Activated T-helper 2 cell treated with anti-CD3 and anti-CD28 coated beads, Interferon-gamma antibody, Interleukin-2, Interleukin-4, amounts not matched to agents 10 μg/mL and 5 μg/mL and 100 μg/mL, durations not matched to agents 14 hours and 24 hours and 36 hours (primary cell): ENCODE measurements around the gene PDIA4. TPM values are rescaled to one million over a fixed set of nuclear protein-coding genes. Genes with fewer than 3 reads are reported as not detected.
"Not testable (repeated sequence)": the region's sequence is repeated elsewhere in the genome, so short reads cannot be mapped to it uniquely, and the experiment has no call there.

Source experiments
- DNase-seq: peaks from one replicate; pipeline ENCODE4 v3.0.0; 2021; ENCODE audit warnings: low spot score
- H3K27ac Mint-ChIP-seq: one replicate; pipeline ENCODE4 v1.8.0; 2021; ENCODE audit warnings: mixed read lengths
- H3K27me3 Mint-ChIP-seq: one replicate; pipeline ENCODE4 v1.8.0; 2021; ENCODE audit warnings: low read depth, mixed read lengths
- H3K36me3 Mint-ChIP-seq: one replicate; pipeline ENCODE4 v1.8.0; 2021; ENCODE audit warnings: low read depth, mixed read lengths
- H3K4me1 Mint-ChIP-seq: one replicate; pipeline ENCODE4 v1.8.0; 2021; ENCODE audit warnings: low read depth, mixed read lengths
- H3K4me3 Mint-ChIP-seq: one replicate; pipeline ENCODE4 v1.8.0; 2021; ENCODE audit warnings: low read depth, mild to moderate bottlenecking, moderate library complexity, mixed read lengths
- H3K9me3 Mint-ChIP-seq: one replicate; pipeline ENCODE4 v1.8.0; 2021; ENCODE audit warnings: mixed read lengths
- intact Hi-C: fragments of 100-400 bp; cut with micrococcal nuclease; formaldehyde crosslinking; loops from one replicate; pipeline ENCODE4 v1.15.1; 2023
- total RNA-seq: library from RNA; stranded (reverse); gene quantifications from 2 replicates; pipeline ENCODE4 v1.2.3, GENCODE V29; 2022

Gene PDIA4
- total RNA-seq, 1 donor from 2014 or later = 155 TPM

DNA sequence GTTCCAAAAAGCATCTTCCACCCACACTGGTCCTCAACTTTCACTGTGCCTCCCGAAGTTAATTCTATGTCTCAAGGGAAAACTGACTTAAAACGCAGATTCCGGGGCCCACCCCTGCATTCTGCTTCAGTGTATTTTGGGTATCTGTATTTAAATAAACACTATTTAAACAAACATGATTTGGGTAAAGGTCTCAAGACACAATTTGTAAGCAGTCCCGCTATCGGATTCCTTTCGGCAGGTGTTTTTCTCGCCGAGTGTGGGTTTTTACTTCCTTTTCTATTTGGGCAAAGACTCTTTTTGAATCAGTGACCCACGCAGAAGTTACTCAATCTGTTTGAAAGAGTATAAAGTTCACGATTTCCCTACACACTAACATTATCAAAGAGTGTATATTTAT, 1.2 kb downstream of the PDIA4 start:
- intact Hi-C loops = loop anchor here (10.0 kb wide), 3 partner anchors 218 to 688 kb away; a partner anchor contains a TSS
- Mint-ChIP-seq H3K36me3 (peaks cover 39% of the 10 kb centered on the region), H3K4me1 (peaks cover 41% of the 10 kb centered on the region), H3K4me3 (peak overlapping the region; percentile 98), H3K9me3 (no peaks in the 10 kb centered on the region), H3K27ac (peak overlapping the region; percentile 93), H3K27me3 (peaks cover 2% of the 10 kb centered on the region)
- no peak for DNase-seq

DNA sequence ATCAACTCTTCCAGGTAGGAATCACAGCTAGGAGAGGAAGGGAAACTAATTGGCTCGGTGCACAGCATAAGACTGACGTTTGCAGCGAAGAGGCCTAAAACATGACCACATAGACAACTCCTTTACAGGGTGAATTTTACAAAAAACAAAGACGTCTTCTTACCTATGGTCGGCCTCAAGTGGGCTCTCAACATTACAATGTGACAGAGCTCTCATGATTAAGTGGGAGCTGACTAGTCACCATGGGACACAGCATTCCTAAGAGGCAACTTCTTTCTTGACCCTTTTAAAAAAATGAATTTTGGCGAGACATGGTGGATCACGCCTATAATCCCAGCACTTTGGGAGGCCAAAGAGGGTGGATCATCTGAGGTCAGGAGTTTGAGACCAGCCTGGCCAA, 4.6 kb downstream of the PDIA4 start:
- H3K4me1 Mint-ChIP-seq = peaks cover 39% of the 10 kb centered on the region

DNA sequence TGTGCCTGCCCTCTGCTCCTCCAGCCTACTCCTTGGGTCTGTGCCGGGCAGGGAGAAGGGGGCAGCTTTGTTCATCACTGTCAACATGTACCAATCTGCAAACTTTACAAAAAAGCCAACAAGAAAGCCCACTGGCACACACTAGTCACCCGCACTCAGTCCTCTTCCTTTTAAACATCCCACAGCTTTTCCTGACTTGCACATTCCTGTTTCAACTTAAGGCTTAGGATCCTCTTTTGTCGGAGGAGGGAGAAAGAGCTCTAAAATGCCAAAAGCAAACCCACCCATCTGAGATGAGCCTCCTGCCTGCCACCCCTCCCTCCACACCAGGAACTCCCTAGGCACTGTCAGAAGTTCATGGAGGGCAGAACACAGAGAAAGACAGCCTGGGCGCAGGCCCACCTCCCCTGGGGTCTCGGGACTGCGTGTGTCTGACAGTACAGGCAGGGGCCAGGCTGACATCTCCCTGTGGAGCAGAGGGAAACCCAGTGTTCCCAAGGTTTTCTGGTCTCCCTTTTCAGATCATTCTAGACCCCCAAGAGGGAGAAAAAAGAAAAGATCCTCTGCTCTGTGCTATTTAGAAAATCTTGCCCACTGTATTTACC, 5.4 kb downstream of the PDIA4 start:
- Mint-ChIP-seq H3K27me3 (no peaks in the 10 kb centered on the region), H3K4me3 (no peak overlapping the region), H3K9me3 (no peaks in the 10 kb centered on the region), H3K27ac (peak overlapping the region; percentile 51), H3K4me1 (peaks cover 39% of the 10 kb centered on the region), H3K36me3 (peaks cover 69% of the 10 kb centered on the region)
- intact Hi-C loops = loop anchor here (10.0 kb wide), 3 partner anchors 222 to 692 kb away; a partner anchor contains a TSS
- no peak for DNase-seq

More for the DNA sequence above, 4.6 kb downstream of the PDIA4 start:
- no peak overlapping the region for H3K4me3 Mint-ChIP-seq
- peaks cover 69% of the 10 kb centered on the region for H3K36me3 Mint-ChIP-seq
- no peaks in the 10 kb centered on the region for H3K27me3 Mint-ChIP-seq
- peak overlapping the region; percentile 24 for H3K27ac Mint-ChIP-seq
- DNase-seq = no peak
- intact Hi-C loops = loop anchor here (10.0 kb wide), 3 partner anchors 221 to 691 kb away; a partner anchor contains a TSS
- H3K9me3 Mint-ChIP-seq = no peaks in the 10 kb centered on the region

DNA sequence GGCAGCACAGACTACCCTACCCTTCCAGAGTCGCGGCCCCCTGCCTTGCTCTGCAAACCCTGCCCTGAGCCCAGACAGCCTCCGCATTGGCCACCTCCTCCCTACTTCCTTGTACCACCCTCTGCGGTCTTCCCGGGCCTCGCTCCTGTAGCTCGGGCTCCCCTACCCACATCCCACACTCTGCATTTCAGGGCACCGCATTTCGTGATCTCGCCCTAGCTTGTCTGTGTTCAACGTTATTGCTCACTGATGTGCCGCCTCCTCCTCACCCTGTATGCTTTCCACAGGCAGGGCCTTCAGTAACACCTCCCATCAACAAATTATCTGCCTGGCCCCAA, 6.6 kb downstream of the PDIA4 start:
- intact Hi-C loops = loop anchor here (10.0 kb wide), 3 partner anchors 223 to 693 kb away; a partner anchor contains a TSS
- H3K36me3 Mint-ChIP-seq = peaks cover 67% of the 10 kb centered on the region
- H3K9me3 Mint-ChIP-seq = no peaks in the 10 kb centered on the region
- DNase-seq = no peak
- peaks cover 31% of the 10 kb centered on the region for H3K4me1 Mint-ChIP-seq
- H3K4me3 Mint-ChIP-seq = no peak overlapping the region
- H3K27ac Mint-ChIP-seq = no peak overlapping the region
- H3K27me3 Mint-ChIP-seq = no peaks in the 10 kb centered on the region

DNA sequence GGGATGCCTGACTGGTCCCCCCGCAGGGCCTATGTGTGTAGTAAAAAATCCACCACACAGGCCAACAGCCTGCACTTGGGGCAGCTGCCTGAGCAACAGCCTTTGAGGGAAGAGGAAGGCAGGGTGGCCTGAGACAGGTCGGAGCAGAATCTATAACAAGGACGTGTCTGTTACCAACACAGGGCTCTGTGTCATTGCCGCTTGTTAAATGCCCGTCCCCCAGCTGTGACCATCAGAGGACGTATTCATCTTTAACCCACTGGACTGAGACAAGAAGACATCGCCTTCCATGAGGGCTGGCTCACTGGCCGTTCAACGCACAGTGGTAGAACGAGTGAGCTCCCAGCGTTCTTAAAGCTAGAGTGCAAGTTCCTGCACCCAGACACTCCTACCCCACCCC, 7.8 kb downstream of the PDIA4 start:
- no peaks in the 10 kb centered on the region for H3K9me3 Mint-ChIP-seq
- peaks cover 65% of the 10 kb centered on the region for H3K36me3 Mint-ChIP-seq
- H3K27me3 Mint-ChIP-seq = no peaks in the 10 kb centered on the region
- H3K27ac Mint-ChIP-seq = peak overlapping the region; percentile 60
- intact Hi-C loops = loop anchor here (10.0 kb wide), 3 partner anchors 224 to 694 kb away; a partner anchor contains a TSS
- peaks cover 20% of the 10 kb centered on the region for H3K4me1 Mint-ChIP-seq
- DNase-seq = no peak
- H3K4me3 Mint-ChIP-seq = no peak overlapping the region

DNA sequence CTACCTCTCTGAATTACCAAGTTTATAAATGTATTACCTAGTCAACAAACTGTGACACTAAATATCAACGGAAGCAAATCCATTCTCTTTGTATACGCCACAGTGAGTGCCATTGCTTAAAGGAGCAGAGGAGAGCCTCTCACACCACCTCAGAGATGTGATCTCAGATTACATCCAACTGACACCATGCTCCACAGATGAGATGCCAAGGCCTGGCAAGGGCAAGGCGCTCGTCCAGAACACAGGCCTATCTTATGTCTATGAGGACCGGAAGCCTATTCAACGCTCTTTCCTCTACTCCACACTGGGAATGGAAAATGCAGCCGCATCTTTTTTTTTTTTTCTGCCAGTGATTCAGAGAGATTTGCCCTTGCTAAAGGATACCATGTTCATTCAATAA, 11.4 kb downstream of the PDIA4 start:
- Mint-ChIP-seq H3K9me3 (no peaks in the 10 kb centered on the region), H3K4me3 (no peak overlapping the region), H3K27ac (no peak overlapping the region), H3K27me3 (no peaks in the 10 kb centered on the region), H3K4me1 (peaks cover 6% of the 10 kb centered on the region), H3K36me3 (peaks cover 74% of the 10 kb centered on the region)
- intact Hi-C loops = no loop called here
- DNase-seq = no peak

DNA sequence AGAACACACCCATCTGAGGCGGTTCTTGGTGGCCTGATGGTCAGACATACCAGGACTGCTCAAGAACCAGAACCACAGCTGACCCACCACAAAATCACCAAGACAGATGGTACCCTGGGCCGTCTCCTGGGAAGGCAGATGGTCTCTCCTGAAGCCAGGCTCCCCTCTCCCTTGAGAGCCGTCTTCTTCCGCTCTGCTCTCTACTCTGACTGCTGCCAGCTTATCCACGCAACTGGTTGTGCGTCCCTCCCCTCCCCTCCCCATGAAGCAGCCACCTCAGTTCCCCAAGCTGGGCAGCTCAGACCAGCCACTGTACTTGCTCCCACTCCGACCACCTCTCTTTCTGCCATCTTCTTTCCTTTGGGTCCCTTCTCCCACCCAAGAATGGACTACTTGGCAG, 14.0 kb downstream of the PDIA4 start:
- intact Hi-C loops = no loop called here
- Mint-ChIP-seq H3K4me1 (peaks cover 4% of the 10 kb centered on the region), H3K36me3 (peaks cover 78% of the 10 kb centered on the region), H3K27ac (no peak overlapping the region), H3K4me3 (no peak overlapping the region), H3K27me3 (no peaks in the 10 kb centered on the region), H3K9me3 (no peaks in the 10 kb centered on the region)
- DNase-seq = no peak

DNA sequence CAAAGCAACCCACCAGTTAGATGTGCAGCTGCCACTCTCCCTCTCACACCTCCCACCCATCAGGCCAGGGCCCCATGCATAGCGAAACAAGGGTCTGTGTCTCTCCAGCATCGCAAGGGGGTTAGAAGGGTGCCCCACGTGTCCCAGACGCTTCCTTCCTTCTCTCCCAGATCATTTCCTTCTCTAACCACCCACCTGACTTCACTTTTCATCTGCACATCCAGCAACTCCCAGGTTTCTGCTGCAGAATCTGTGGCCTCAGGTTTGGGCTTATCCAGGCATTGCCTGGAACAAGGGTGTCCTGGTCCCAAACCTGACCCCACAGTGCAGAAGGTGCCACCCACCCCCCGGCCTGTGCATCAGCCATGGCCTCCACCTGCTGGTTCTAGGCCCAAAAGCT, 14.4 kb downstream of the PDIA4 start:
- Mint-ChIP-seq H3K36me3 (peaks cover 76% of the 10 kb centered on the region), H3K27ac (no peak overlapping the region)

DNA sequence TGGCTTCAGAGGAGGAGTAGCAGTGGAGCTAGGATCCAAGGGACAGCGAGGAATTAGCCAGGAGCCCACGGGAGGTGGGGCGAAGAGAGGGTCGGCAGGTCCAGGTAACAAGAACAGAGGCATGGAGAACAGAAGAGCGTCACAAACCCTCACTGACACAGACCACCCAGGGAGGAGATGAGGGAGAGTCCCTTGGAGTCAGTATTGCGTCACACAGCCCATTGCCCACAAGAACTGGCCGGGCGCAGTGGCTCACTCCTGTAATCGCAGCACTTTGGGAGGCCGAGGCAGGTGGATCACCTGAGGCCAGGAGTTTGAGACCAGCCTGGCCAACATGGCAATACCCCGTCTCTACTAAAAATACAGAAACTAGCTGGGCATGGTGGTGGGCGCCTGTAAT, 15.6 kb downstream of the PDIA4 start:
- H3K27ac Mint-ChIP-seq, H3K4me1 Mint-ChIP-seq, H3K9me3 Mint-ChIP-seq, H3K27me3 Mint-ChIP-seq, H3K4me3 Mint-ChIP-seq, intact Hi-C loops, DNase-seq: not testable (repeated sequence)
- H3K36me3 Mint-ChIP-seq = peaks cover 76% of the 10 kb centered on the region

More for the DNA sequence above, 14.4 kb downstream of the PDIA4 start:
- Mint-ChIP-seq H3K27me3 (no peaks in the 10 kb centered on the region), H3K4me1 (peaks cover 4% of the 10 kb centered on the region), H3K9me3 (no peaks in the 10 kb centered on the region), H3K4me3 (no peak overlapping the region)
- no peak for DNase-seq
- intact Hi-C loops = no loop called here

DNA sequence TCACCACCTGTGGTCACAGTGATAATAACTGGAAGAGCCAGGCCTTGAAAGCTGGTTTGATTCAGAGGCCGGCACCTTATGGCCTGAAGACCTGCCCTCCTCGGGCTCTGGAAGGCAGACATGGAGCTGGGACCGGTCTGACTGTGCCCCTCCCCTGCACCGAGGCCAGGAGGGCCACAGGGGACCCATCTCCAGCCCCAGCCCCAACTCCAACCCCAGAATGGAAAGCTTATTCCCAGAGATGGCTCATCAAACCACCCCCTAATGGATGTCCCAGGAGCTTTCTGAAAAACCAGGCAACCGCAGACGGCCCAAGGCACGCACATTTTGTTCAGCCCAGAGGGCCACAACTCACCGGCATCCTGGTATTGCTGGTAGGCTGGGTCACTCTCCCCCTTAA, 16.8 kb downstream of the PDIA4 start:
- no peak for DNase-seq
- Mint-ChIP-seq H3K27ac (no peak overlapping the region), H3K4me1 (peaks cover 4% of the 10 kb centered on the region), H3K27me3 (no peaks in the 10 kb centered on the region), H3K9me3 (no peaks in the 10 kb centered on the region), H3K4me3 (no peak overlapping the region), H3K36me3 (peaks cover 82% of the 10 kb centered on the region)
- intact Hi-C loops = no loop called here

DNA sequence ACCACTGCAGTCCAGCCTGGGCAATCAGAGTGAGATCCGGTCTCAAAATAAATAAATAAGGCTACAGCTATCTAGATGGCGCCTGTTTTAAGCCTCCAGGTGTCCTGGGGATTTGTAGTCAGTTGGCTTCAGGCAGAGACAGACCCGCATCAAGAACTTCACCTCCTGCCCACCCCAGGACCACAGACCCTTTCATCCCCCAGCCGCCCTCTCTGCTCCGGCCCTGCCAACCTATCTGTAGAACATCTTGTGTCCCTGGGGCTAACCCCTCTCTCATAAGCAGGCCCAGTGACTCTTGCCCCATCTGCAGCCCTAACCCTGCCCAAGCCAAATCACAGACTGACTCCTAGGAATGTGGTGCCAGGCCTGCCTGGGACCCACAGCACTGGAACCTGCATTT, 17.9 kb downstream of the PDIA4 start:
- H3K9me3 Mint-ChIP-seq = no peaks in the 10 kb centered on the region
- H3K4me1 Mint-ChIP-seq = peaks cover 5% of the 10 kb centered on the region
- H3K27me3 Mint-ChIP-seq = no peaks in the 10 kb centered on the region
- no peak overlapping the region for H3K27ac Mint-ChIP-seq
- no peak for DNase-seq
- H3K4me3 Mint-ChIP-seq = no peak overlapping the region
- intact Hi-C loops = no loop called here
- H3K36me3 Mint-ChIP-seq = peaks cover 83% of the 10 kb centered on the region

DNA sequence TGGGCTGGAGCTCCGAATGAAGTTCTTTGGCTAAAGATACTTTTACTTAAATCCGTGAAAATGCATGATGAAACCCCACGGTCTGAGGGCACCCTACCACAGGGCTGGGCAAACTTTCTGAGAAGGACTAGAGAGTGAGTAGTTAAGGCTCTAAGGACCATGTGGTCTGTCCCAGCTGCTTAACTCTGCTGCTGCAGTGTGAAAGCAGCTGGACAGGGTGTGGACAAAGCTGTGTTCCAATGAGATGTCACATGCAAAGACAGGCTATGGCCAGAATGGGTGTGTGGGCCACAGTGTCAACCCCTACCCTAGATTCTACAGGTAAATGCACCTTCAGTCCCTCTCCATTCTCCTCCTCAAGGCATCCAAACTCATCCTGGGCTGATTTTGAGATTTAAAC, 18.8 kb downstream of the PDIA4 start:
- intact Hi-C loops = no loop called here
- H3K27ac Mint-ChIP-seq = no peak overlapping the region
- no peaks in the 10 kb centered on the region for H3K27me3 Mint-ChIP-seq
- no peak for DNase-seq
- H3K36me3 Mint-ChIP-seq = peaks cover 84% of the 10 kb centered on the region
- H3K9me3 Mint-ChIP-seq = no peaks in the 10 kb centered on the region
- peaks cover 5% of the 10 kb centered on the region for H3K4me1 Mint-ChIP-seq
- H3K4me3 Mint-ChIP-seq = no peak overlapping the region

DNA sequence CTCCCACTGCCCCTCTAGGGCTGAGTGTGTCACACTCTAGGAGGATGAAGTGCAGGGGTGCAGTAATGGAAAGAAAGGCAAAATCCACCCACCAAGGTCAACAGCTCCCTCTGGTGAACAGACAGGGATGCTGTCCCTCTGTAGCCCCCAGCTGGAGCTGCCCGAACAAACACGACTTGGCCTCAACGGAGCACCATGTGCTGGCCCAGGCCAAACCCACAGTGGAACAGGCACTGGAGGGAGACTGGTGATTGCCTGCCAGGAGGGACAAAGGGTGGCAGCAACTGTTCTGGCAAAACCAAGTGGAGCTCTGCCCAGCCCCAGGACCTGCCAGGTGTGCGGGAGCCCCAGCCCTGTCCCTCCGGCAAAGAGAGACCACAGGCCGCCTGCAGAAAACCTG, 20.7 kb downstream of the PDIA4 start:
- H3K9me3 Mint-ChIP-seq = no peaks in the 10 kb centered on the region
- no peak overlapping the region for H3K4me3 Mint-ChIP-seq
- no peaks in the 10 kb centered on the region for H3K27me3 Mint-ChIP-seq
- peaks cover 85% of the 10 kb centered on the region for H3K36me3 Mint-ChIP-seq
- intact Hi-C loops = no loop called here
- DNase-seq = no peak
- H3K4me1 Mint-ChIP-seq = peaks cover 3% of the 10 kb centered on the region
- H3K27ac Mint-ChIP-seq = no peak overlapping the region

DNA sequence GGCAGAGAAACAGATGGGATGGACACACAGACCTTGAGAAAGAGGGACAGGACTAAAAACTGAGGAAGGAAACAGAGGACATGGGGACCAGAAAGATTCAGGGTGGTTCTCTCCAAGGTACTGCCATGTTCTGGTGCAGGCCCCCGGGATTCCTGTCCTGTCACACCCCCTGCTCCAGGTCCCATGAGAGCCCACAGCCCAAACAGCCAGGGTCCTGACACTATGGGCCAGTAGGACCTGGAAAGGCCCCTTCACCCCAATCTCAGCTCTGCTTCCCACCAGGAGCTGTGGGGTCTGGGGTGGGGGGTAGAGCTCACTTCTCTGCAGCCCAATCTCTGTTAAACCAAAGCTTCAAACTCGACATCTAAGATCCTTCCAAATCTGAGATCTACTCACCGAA, 21.2 kb downstream of the PDIA4 start:
- no peak overlapping the region for H3K4me3 Mint-ChIP-seq
- no peaks in the 10 kb centered on the region for H3K9me3 Mint-ChIP-seq
- intact Hi-C loops = no loop called here
- no peaks in the 10 kb centered on the region for H3K27me3 Mint-ChIP-seq
- peaks cover 2% of the 10 kb centered on the region for H3K4me1 Mint-ChIP-seq
- DNase-seq = no peak
- no peak overlapping the region for H3K27ac Mint-ChIP-seq
- peaks cover 83% of the 10 kb centered on the region for H3K36me3 Mint-ChIP-seq
